ENCODE results near the gene ZNF569. TPM values are rescaled to one million over a fixed set of nuclear protein-coding genes. Genes with fewer than 3 reads are reported as not detected.

Gene ZNF569
- total RNA-seq, 1 donor, result 8.2 TPM

DNA sequence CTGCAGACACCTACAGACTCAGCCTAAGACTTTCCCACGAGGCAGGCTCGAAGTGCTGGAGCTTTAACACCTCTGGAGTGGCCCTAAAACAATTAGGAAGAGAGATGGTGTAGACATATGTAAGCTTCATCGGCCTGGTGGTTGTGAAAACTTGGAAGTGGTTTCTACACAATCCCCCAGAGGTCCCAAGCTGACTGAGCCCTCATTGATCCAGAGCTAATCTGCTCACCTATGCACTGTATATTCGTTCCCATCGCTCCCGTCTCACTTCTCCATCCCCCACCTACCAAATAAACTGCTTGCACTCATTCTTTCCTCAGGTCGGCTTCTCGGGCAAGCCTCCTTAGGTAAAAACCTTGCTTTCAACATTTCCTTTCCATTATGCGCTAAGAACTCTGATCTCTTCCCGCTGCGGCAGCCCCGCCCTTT, 38.7 kb upstream of the ZNF569 start:
- H3K4me3 ChIP-seq (ENCODE audit: low read depth, low read length), result peak overlapping the region; percentile 70
- TF ChIP-seq, protein P1, sequence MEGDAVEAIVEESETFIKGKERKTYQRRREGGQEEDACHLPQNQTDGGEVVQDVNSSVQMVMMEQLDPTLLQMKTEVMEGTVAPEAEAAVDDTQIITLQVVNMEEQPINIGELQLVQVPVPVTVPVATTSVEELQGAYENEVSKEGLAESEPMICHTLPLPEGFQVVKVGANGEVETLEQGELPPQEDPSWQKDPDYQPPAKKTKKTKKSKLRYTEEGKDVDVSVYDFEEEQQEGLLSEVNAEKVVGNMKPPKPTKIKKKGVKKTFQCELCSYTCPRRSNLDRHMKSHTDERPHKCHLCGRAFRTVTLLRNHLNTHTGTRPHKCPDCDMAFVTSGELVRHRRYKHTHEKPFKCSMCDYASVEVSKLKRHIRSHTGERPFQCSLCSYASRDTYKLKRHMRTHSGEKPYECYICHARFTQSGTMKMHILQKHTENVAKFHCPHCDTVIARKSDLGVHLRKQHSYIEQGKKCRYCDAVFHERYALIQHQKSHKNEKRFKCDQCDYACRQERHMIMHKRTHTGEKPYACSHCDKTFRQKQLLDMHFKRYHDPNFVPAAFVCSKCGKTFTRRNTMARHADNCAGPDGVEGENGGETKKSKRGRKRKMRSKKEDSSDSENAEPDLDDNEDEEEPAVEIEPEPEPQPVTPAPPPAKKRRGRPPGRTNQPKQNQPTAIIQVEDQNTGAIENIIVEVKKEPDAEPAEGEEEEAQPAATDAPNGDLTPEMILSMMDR (IDR thresholded peaks at IDR 0.05; ENCODE audit: insufficient read depth, low read depth, low read length), result no peak
- no peak for DNase-seq (ENCODE audit: low read depth)

- DNase-seq (ENCODE audit: low read depth), result no peak
- TF ChIP-seq, protein P1 (IDR thresholded peaks at IDR 0.05; ENCODE audit: insufficient read depth, low read depth, low read length), result no peak
These were observed 25.0 kb upstream of the ZNF569 start for GRCh38 chr19:37492213-37492612.

GRCh38 chr19:37484406-37485168, 17.3 kb upstream of the ZNF569 start:
- TF ChIP-seq, protein P1 (IDR thresholded peaks at IDR 0.05; ENCODE audit: insufficient read depth, low read depth, low read length), result no peak
- no peak for DNase-seq (ENCODE audit: low read depth)

More at GRCh38 chr19:37492213-37492612, 25.0 kb upstream of the ZNF569 start:
- no peak overlapping the region for H3K4me3 ChIP-seq (ENCODE audit: low read depth, low read length)

GRCh38 chr19:37472165-37472564, 4.9 kb upstream of the ZNF569 start:
- TF ChIP-seq, protein P1 (IDR thresholded peaks at IDR 0.05; ENCODE audit: insufficient read depth, low read depth, low read length), result no peak
- DNase-seq (ENCODE audit: low read depth), result no peak
- no peak overlapping the region for H3K4me3 ChIP-seq (ENCODE audit: low read depth, low read length)

More at GRCh38 chr19:37484406-37485168, 17.3 kb upstream of the ZNF569 start:
- no peak overlapping the region for H3K4me3 ChIP-seq (ENCODE audit: low read depth, low read length)

GRCh38 chr19:37470216-37470615, 3.0 kb upstream of the ZNF569 start:
- TF ChIP-seq, protein P1 (IDR thresholded peaks at IDR 0.05; ENCODE audit: insufficient read depth, low read depth, low read length), result no peak
- H3K4me3 ChIP-seq (ENCODE audit: low read depth, low read length), result peak overlapping the region; percentile 94
- no peak for DNase-seq (ENCODE audit: low read depth)

DNA sequence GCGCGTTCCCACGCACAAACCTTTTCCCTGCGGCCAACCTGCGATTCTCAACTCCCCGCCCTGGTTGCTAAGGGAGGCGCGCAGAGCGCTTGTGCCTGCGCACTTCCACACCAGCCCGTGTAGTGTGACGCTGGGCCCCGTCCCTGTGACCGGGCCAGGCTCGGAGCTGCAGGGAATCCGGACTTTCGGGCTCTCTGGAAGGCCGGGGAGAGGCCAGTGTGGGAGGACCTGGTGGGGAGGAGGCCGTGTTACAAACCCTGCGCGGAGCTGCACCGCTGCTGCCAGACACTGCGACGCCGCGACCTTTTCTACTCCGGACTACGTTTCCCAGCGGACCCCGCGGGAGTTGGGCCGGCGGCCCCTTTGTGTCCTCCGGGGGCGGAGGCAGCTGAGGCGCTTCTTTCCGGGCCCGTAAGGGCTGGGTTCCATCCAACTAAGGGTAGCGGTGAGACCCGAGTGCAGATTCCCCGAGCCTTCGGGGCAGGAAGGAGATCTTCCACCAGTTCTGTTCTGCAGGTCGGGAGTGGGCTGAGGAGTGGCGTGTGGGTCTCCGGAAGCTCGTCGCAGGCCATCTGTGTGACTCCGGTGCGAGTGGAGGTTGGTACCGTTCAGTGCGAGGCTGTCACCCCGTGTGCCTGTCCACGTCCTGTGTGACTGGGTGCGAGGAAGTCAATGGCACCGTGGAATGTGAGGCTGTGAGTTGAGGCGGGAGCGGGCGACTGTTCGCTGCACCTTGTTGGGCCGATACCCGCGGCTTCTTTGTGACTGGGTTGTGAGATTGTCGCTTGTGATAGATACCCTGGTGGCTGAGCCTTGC, 1.9 kb upstream of the ZNF569 start, which contains the start of gene ZNF570:
Gene ZNF570 (plus strand): TSS at position 396 of the 817 bp plus-strand sequence. CDS start 999 bp downstream, outside the sequence.
- peak; percentile 88 for DNase-seq (ENCODE audit: low read depth)
- TF ChIP-seq, protein P1 (IDR thresholded peaks at IDR 0.05; ENCODE audit: insufficient read depth, low read depth, low read length), result no peak
- peak within 1 kb of the TSS; percentile 94 for H3K4me3 ChIP-seq (ENCODE audit: low read depth, low read length)

Measured in fibroblast of villous mesenchyme (primary cell).